ENCODE measurements around the gene ENTPD2. TPM values are rescaled to one million over a fixed set of nuclear protein-coding genes. Genes with fewer than 3 reads are reported as not detected.

ENTPD2 gene
- total and polyA plus RNA-seq, 7 experiments from 2014 or later, result not detected

DNA sequence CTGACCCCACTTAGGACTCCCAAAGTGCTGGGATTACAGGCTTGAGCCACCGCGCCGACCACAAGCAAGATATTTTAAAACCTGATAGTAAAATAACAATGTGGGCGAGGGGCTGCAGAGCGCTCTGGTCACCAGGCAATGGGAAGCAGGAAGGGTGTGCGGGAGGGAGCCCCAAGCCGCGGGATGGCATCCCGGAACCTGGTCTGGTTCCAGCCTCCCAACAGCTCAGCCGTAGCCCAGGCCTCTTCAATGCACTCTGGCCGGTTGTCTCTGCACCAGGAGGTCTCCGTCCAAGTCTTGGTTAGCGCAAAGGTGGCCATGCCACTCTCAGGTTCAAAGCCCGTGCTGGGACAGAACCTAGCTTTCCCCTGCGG lies 22.8 kb upstream of the ENTPD2 start:
- peak overlapping the region in 2 of 9 donors; percentile 28 to 38 for H3K27ac Mint-ChIP-seq
- H3K27me3 ChIP-seq (ENCODE audit: control insufficient read depth in 2 of 2, insufficient read depth in 2 of 2, low read length in 2 of 2), result no peaks in the 10 kb centered on the region
- peaks cover 6 to 8% of the 10 kb centered on the region in 2 donors for H3K4me1 ChIP-seq (ENCODE audit: control insufficient read depth in 2 of 2, insufficient read depth in 2 of 2, low read length in 2 of 2)
- no peaks in the 10 kb centered on the region for H3K27me3 Mint-ChIP-seq
- DNase-seq (no peak), ATAC-seq (no peak)
- intact Hi-C loops (cut with micrococcal nuclease), result loop anchor here (1.0 kb wide), 3 partner anchors 9 to 19 kb away; partner anchors contain the start of gene MAN1B1 (in 2 of the 2)
- no peaks in the 10 kb centered on the region for H3K9me3 Mint-ChIP-seq
- H3K27ac ChIP-seq (ENCODE audit: low read depth, low read length), result peak overlapping the region; percentile 10
- peaks cover 0 to 2% (median 0%) of the 10 kb centered on the region in 5 donors for H3K36me3 Mint-ChIP-seq
- peaks cover 0 to 12% (median 0%) of the 10 kb centered on the region in 3 experiments for H3K36me3 ChIP-seq (ENCODE audit: control insufficient read depth in 2 of 3, insufficient read depth in 3 of 3, low read length in 3 of 3)
- ChIA-PET POLR2A (interaction anchor here (1.2 to 3.0 kb wide), 4 partner anchors 9 to 53 kb away, joined by 4 to 18 read pairs (median 10); partner anchors contain the start of gene MAN1B1), CTCF (interaction anchor here (0.5 kb wide), 1 partner anchor 126 kb away, joined by 3 read pairs; no protein-coding TSS in a partner anchor)
- H3K4me1 Mint-ChIP-seq, result peaks cover 0 to 19% (median 0%) of the 10 kb centered on the region in 7 donors
- peak overlapping the region; percentile 25 to 80 (median 66) for H3K4me3 Mint-ChIP-seq
- H3K9me3 ChIP-seq (ENCODE audit: control insufficient read depth in 2 of 3, low read length in 3 of 3), result no peaks in the 10 kb centered on the region
- H3K4me3 ChIP-seq (ENCODE audit: low read length), result no peak overlapping the region

DNA sequence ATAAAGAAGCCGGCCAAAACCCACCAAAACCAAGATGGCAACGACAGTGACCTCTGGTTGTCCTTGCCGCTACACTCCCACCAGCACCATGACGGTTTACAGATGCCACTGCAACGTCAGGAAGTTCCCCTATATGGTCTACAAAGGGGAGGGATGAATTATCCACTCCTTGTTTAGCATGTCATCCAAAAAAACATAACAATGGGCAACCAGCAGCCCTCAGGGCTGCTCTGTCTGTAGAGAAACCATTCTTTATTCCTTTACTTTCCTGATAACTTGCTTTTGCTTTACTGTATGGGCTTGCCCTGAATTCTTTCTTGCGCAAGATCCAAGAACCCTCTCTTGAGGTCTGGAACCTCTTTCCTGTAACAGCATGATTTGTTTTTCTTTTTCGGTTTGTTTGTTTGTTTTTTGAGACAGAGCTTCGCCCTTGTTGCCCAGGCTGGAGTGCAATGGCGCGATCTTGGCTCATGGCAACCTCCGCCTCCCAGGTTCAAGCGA lies 21.5 kb upstream of the ENTPD2 start:
- Histone ChIP-seq H3K27me3 (ENCODE audit: control insufficient read depth in 2 of 2, insufficient read depth in 2 of 2, low read length in 2 of 2) (no peaks in the 10 kb centered on the region), H3K27ac (ENCODE audit: low read depth, low read length) (no peak overlapping the region), H3K9me3 (ENCODE audit: control insufficient read depth in 2 of 3, low read length in 3 of 3) (no peaks in the 10 kb centered on the region), H3K4me1 (ENCODE audit: control insufficient read depth in 2 of 2, insufficient read depth in 2 of 2, low read length in 2 of 2) (peaks cover 13 to 15% of the 10 kb centered on the region in 2 donors), H3K4me3 (ENCODE audit: low read length) (no peak overlapping the region), H3K36me3 (ENCODE audit: control insufficient read depth in 2 of 3, insufficient read depth in 3 of 3, low read length in 3 of 3) (peaks cover 0 to 3% (median 0%) of the 10 kb centered on the region in 3 experiments)
- H3K27me3 Mint-ChIP-seq, result no peaks in the 10 kb centered on the region
- ATAC-seq (no peak), DNase-seq (no peak)
- ChIA-PET CTCF (no interaction called here), POLR2A (interaction anchor here (3.0 kb wide), 1 partner anchor 7 kb away, joined by 13 read pairs; no protein-coding TSS in a partner anchor)
- H3K9me3 Mint-ChIP-seq, result no peaks in the 10 kb centered on the region
- H3K27ac Mint-ChIP-seq, result no peak overlapping the region
- H3K4me3 Mint-ChIP-seq, result peak overlapping the region in 3 of 10 donors; percentile 14 to 75 (median 21)
- peaks cover 0 to 2% (median 0%) of the 10 kb centered on the region in 5 donors for H3K36me3 Mint-ChIP-seq
- H3K4me1 Mint-ChIP-seq, result peaks cover 6 to 31% (median 9%) of the 10 kb centered on the region in 7 donors
- intact Hi-C loops (cut with micrococcal nuclease), result no loop called here

- no peak overlapping the region for H3K4me3 ChIP-seq (ENCODE audit: low read length)
- Mint-ChIP-seq H3K27me3 (no peaks in the 10 kb centered on the region), H3K9me3 (no peaks in the 10 kb centered on the region), H3K36me3 (peaks cover 0 to under 1% (median 0%) of the 10 kb centered on the region in 5 donors), H3K4me3 (peak overlapping the region in 2 of 10 donors; percentile 21 to 75), H3K27ac (peak overlapping the region in 1 of 9 donors; percentile 38), H3K4me1 (peaks cover 6 to 29% (median 9%) of the 10 kb centered on the region in 7 donors)
- peaks cover 13 to 15% of the 10 kb centered on the region in 2 donors for H3K4me1 ChIP-seq (ENCODE audit: control insufficient read depth in 2 of 2, insufficient read depth in 2 of 2, low read length in 2 of 2)
- no peaks in the 10 kb centered on the region for H3K36me3 ChIP-seq (ENCODE audit: control insufficient read depth in 2 of 3, insufficient read depth in 3 of 3, low read length in 3 of 3)
- no peaks in the 10 kb centered on the region for H3K9me3 ChIP-seq (ENCODE audit: control insufficient read depth in 2 of 3, low read length in 3 of 3)
- ChIA-PET POLR2A (no interaction called here), CTCF (no interaction called here)
- ATAC-seq (no peak), DNase-seq (no peak)
- no peaks in the 10 kb centered on the region for H3K27me3 ChIP-seq (ENCODE audit: control insufficient read depth in 2 of 2, insufficient read depth in 2 of 2, low read length in 2 of 2)
- intact Hi-C loops (cut with micrococcal nuclease), result no loop called here
- no peak overlapping the region for H3K27ac ChIP-seq (ENCODE audit: low read depth, low read length)
Observed at GRCh38 chr9:137074657-137075274, 20.9 kb upstream of the ENTPD2 start.

DNA sequence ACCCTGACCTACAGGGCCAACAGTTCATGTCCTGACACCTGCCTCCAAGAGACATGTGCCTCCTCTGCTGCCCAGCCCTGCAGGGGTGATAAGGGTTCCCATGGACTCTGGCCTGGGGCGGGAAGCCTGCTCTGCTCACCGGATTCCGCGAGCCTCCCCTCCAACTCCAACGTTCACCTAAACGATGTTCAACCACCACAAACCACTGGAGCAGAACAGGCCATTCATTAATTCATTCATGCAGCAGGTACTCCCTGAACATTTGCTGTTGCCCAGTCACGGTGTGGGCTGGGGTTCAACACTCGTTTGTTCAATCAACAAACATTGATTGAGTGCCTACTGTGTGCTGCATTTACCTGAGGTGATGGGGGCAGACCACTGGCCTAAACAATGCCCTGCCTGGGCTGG lies 20.1 kb upstream of the ENTPD2 start:
- Mint-ChIP-seq H3K36me3 (no peaks in the 10 kb centered on the region), H3K27ac (no peak overlapping the region), H3K27me3 (no peaks in the 10 kb centered on the region), H3K4me1 (peaks cover 6 to 31% (median 8%) of the 10 kb centered on the region in 7 donors), H3K4me3 (peak overlapping the region in 1 of 10 donors; percentile 20), H3K9me3 (no peaks in the 10 kb centered on the region)
- H3K27ac ChIP-seq (ENCODE audit: low read depth, low read length), result no peak overlapping the region
- DNase-seq (no peak), ATAC-seq (no peak)
- no peaks in the 10 kb centered on the region for H3K36me3 ChIP-seq (ENCODE audit: control insufficient read depth in 2 of 3, insufficient read depth in 3 of 3, low read length in 3 of 3)
- H3K27me3 ChIP-seq (ENCODE audit: control insufficient read depth in 2 of 2, insufficient read depth in 2 of 2, low read length in 2 of 2), result no peaks in the 10 kb centered on the region
- CTCF ChIA-PET, result no interaction called here
- POLR2A ChIA-PET, result no interaction called here
- H3K4me3 ChIP-seq (ENCODE audit: low read length), result no peak overlapping the region
- intact Hi-C loops (cut with micrococcal nuclease), result no loop called here
- peaks cover 18 to 19% of the 10 kb centered on the region in 2 donors for H3K4me1 ChIP-seq (ENCODE audit: control insufficient read depth in 2 of 2, insufficient read depth in 2 of 2, low read length in 2 of 2)
- H3K9me3 ChIP-seq (ENCODE audit: control insufficient read depth in 2 of 3, low read length in 3 of 3), result no peaks in the 10 kb centered on the region

- Histone ChIP-seq H3K9me3 (ENCODE audit: control insufficient read depth in 2 of 3, low read length in 3 of 3) (no peaks in the 10 kb centered on the region), H3K27me3 (ENCODE audit: control insufficient read depth in 2 of 2, insufficient read depth in 2 of 2, low read length in 2 of 2) (no peaks in the 10 kb centered on the region), H3K4me1 (ENCODE audit: control insufficient read depth in 2 of 2, insufficient read depth in 2 of 2, low read length in 2 of 2) (peaks cover 11 to 15% of the 10 kb centered on the region in 2 donors), H3K27ac (ENCODE audit: low read depth, low read length) (no peak overlapping the region), H3K36me3 (ENCODE audit: control insufficient read depth in 2 of 3, insufficient read depth in 3 of 3, low read length in 3 of 3) (no peaks in the 10 kb centered on the region), H3K4me3 (ENCODE audit: low read length) (no peak overlapping the region)
- CTCF ChIA-PET, result interaction anchor here (1.1 to 1.2 kb wide), 2 partner anchors 14 to 24 kb away, joined by 3 to 4 read pairs; no protein-coding TSS in a partner anchor
- POLR2A ChIA-PET, result interaction anchor here (0.9 to 8.2 kb wide), 6 partner anchors 16 to 170 kb away, joined by 3 to 70 read pairs (median 4); partner anchors contain the start of genes MAN1B1 and TUBB4B
- Mint-ChIP-seq H3K27me3 (no peaks in the 10 kb centered on the region), H3K9me3 (no peaks in the 10 kb centered on the region), H3K36me3 (no peaks in the 10 kb centered on the region), H3K4me3 (peak overlapping the region; percentile 66 to 92 (median 81)), H3K4me1 (peaks cover 10 to 40% (median 12%) of the 10 kb centered on the region in 7 donors), H3K27ac (peak overlapping the region in 3 of 9 donors; percentile 75 to 86 (median 83))
- no peak for ATAC-seq
- no peak for DNase-seq
- intact Hi-C loops (cut with micrococcal nuclease), result loop anchor here in 1 of 2 donors (2.0 kb wide), 1 partner anchor 42 kb away; the partner anchor contains the start of gene ABCA2
Observed at GRCh38 chr9:137071282-137071681, 17.4 kb upstream of the ENTPD2 start.

- Mint-ChIP-seq H3K27ac (peak overlapping the region in 6 of 9 donors; percentile 40 to 86 (median 62)), H3K36me3 (no peaks in the 10 kb centered on the region), H3K9me3 (no peaks in the 10 kb centered on the region), H3K4me1 (peaks cover 10 to 40% (median 12%) of the 10 kb centered on the region in 7 donors), H3K4me3 (peak overlapping the region; percentile 66 to 92 (median 81)), H3K27me3 (no peaks in the 10 kb centered on the region)
- no peaks in the 10 kb centered on the region for H3K9me3 ChIP-seq (ENCODE audit: control insufficient read depth in 2 of 3, low read length in 3 of 3)
- peak overlapping the region; percentile 27 for H3K4me3 ChIP-seq (ENCODE audit: low read length)
- ATAC-seq (no peak), DNase-seq (no peak)
- ChIA-PET POLR2A (interaction anchor here (0.8 to 8.2 kb wide), 9 partner anchors 10 to 170 kb away, joined by 3 to 70 read pairs (median 3); partner anchors contain the start of genes MAN1B1 and TUBB4B), CTCF (interaction anchor here (1.1 to 1.2 kb wide), 2 partner anchors 15 to 25 kb away, joined by 3 to 4 read pairs; no protein-coding TSS in a partner anchor)
- intact Hi-C loops (cut with micrococcal nuclease), result loop anchor here (1.0 to 2.0 kb wide), 4 partner anchors 15 to 152 kb away; partner anchors contain the start of genes MAN1B1 (in 2 of the 2) and ABCA2 (in 1 of the 2)
- peaks cover 11 to 15% of the 10 kb centered on the region in 2 donors for H3K4me1 ChIP-seq (ENCODE audit: control insufficient read depth in 2 of 2, insufficient read depth in 2 of 2, low read length in 2 of 2)
- H3K27ac ChIP-seq (ENCODE audit: low read depth, low read length), result peak overlapping the region; percentile 51
- no peaks in the 10 kb centered on the region for H3K36me3 ChIP-seq (ENCODE audit: control insufficient read depth in 2 of 3, insufficient read depth in 3 of 3, low read length in 3 of 3)
- no peaks in the 10 kb centered on the region for H3K27me3 ChIP-seq (ENCODE audit: control insufficient read depth in 2 of 2, insufficient read depth in 2 of 2, low read length in 2 of 2)
Observed at GRCh38 chr9:137070906-137071275, 17.0 kb upstream of the ENTPD2 start.

Measured in naive thymus-derived CD4-positive, alpha-beta T cell (primary cell).